Aorta (tissue), 5 donors: ENCODE data around the gene OR6C6. TPM values are rescaled to one million over a fixed set of nuclear protein-coding genes. Genes with fewer than 3 reads are reported as not detected.

Experiments
- ATAC-seq: fragments of 200-7000 bp; cut with Tn5 transposase; one replicate; pipeline ENCODE4 v1.9.1; 2022; ENCODE audit warnings: moderate library complexity; ENCODE audit not compliant: low FRiP score
- DNase-seq, 2 donors: peaks; one replicate each; pipeline ENCODE4 v3.0.0-alpha.2; 2020
- H3K27ac ChIP-seq, 2 donors: one replicate each; pipeline ENCODE4 v1.5.1; 2013; ENCODE audit warnings: low read length in 2 of 2, mild to moderate bottlenecking in 2 of 2, moderate library complexity in 2 of 2, control low read depth in 1 of 2, inconsistent platforms in 1 of 2, low read depth in 1 of 2
- H3K27me3 ChIP-seq, 2 donors: one replicate each; pipeline ENCODE4 v1.6.1; 2013; ENCODE audit warnings: control low read depth in 1 of 2, low read length in 1 of 2, mild to moderate bottlenecking in 1 of 2, moderate library complexity in 1 of 2; ENCODE audit not compliant: insufficient read depth in 2 of 2, control insufficient read depth in 1 of 2
- H3K36me3 ChIP-seq, 2 donors: one replicate each; pipeline ENCODE4 v1.6.1; 2013; ENCODE audit warnings: control low read depth in 1 of 2, low read length in 1 of 2, mild to moderate bottlenecking in 1 of 2; ENCODE audit not compliant: insufficient read depth in 2 of 2, control insufficient read depth in 1 of 2
- H3K4me1 ChIP-seq, 2 donors: one replicate each; pipeline ENCODE4 v1.6.1; 2013; ENCODE audit warnings: low read length in 2 of 2, control low read depth in 1 of 2, mild to moderate bottlenecking in 1 of 2, moderate library complexity in 1 of 2; ENCODE audit not compliant: insufficient read depth in 2 of 2, control insufficient read depth in 1 of 2
- H3K4me3 ChIP-seq, 2 donors: one replicate each; pipeline ENCODE4 v1.5.1; 2013; ENCODE audit warnings: low read length in 2 of 2, control low read depth in 1 of 2, mild to moderate bottlenecking in 1 of 2
- H3K9me3 ChIP-seq: one replicate; pipeline ENCODE4 v1.6.1; 2013; ENCODE audit warnings: mild to moderate bottlenecking, low read length; ENCODE audit not compliant: control insufficient read depth
- WGBS, 2 donors: extraction: QIAGEN DNeasy Blood & Tissue Kit; methylation state at CpG; one replicate each; pipeline ENCODE4 v1.1.7; 2013; 5-methylcytosine and 5-hydroxymethylcytosine counted together
- intact Hi-C, 2 donors: fragments of 100-400 bp; cut with DNase I; formaldehyde crosslinking; loops; one replicate each; pipeline versions ENCODE4 v1.14.2 to v1.15.0; 2022
- polyA plus RNA-seq, 2 donors: library from polyadenylated mRNA; stranded (reverse); fragments of 200-250 nt; gene quantifications; one replicate each; pipeline ENCODE4 v1.2.3, GENCODE V29; 2013
- total RNA-seq, 2 donors: library from RNA; stranded (reverse); fragmentation: NEBNext Ultra II Directional; extraction: Animal tissue kit (Norgen Biotek cat#: 25700); gene quantifications; one replicate each; pipeline ENCODE4 v1.2.1, GENCODE V29; 2021
- donor health status: healthy with polysubstance abuse.
- donor health status: Bipolar disorder and iron deficiency.
- donor health status: DM: no; HTN: no; CAD: no.
- donor health status: DM: no; HTN: no; CAD: no.
- donor health status: DM: yes; HTN: yes; CAD: no.

Gene OR6C6
- total and polyA plus RNA-seq, 4 donors, result not detected

DNA sequence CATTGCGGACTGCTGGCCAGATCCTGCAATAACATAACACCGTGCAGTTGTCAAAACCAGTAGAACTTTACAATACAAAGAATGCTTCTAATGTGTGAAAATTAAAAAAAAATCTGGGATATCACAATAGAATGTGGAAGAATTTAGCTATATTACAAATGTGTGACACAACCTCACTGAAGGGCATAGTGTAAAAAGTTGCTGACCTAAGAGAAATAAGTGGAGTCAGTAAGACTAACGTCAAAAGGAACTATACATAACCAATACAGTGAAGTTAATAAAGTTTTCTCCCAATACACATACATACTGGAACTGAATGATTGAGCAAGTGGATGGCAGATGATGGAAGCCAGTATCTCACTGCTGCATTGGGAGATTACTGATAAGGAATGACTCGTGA, 39.5 kb downstream of the OR6C6 start:
- no peaks in the 10 kb centered on the region for H3K4me1 ChIP-seq
- H3K27ac ChIP-seq, result no peak overlapping the region
- ATAC-seq, result no peak
- 91 to 92% methylated on average over 4 of the region's 4 CpGs for WGBS, 2 donors
- H3K36me3 ChIP-seq, result no peaks in the 10 kb centered on the region
- peaks cover 2% of the 10 kb centered on the region for H3K9me3 ChIP-seq
- intact Hi-C loops, result no loop called here
- no peaks in the 10 kb centered on the region for H3K27me3 ChIP-seq
- H3K4me3 ChIP-seq, result no peak overlapping the region
- DNase-seq, result no peak

DNA sequence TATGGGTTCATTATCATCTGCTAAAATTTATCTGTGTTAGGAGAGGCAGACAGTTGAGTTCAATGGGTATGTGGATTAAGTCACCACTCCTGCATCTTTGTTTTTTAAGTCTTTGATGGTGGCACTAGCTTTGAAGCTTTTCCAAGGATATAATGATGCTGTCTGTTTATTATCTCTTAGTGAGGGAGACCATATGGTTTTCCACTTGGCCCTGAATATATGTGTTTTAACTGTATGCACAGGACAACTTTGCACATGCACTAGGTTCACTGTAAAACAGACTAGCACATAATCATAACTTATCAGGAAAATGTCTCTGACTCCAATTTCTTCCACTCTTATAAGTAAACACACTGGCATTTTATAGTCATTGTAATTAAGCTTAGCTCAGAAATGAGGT, 43.1 kb downstream of the OR6C6 start:
- H3K4me1 ChIP-seq, result no peaks in the 10 kb centered on the region
- H3K36me3 ChIP-seq, result no peaks in the 10 kb centered on the region
- no peaks in the 10 kb centered on the region for H3K27me3 ChIP-seq
- H3K4me3 ChIP-seq, result no peak overlapping the region
- H3K9me3 ChIP-seq, result peaks cover 2% of the 10 kb centered on the region
- ATAC-seq (no peak), DNase-seq (no peak)
- no peak overlapping the region for H3K27ac ChIP-seq
- intact Hi-C loops, result no loop called here

DNA sequence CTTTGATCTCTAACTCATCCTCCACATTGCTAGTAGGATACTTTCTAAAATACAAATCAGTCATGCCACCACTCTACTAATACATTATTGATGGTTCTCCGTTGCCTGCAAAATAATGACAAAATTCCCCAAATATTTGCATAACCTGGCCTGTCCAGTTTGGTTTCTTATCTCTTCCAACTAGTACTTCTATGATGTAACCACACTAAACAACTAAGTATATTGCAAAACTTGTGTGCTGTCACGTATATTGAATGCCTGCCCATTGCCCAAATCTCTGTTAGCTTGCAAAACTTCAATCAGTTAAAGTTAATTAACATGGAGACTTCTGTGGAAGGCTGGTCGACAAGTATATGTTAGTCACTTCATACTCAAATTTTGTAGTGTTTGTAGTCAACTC, 45.4 kb downstream of the OR6C6 start:
- 52 to 63% methylated on average over 3 of the region's 3 CpGs for WGBS, 2 donors
- H3K36me3 ChIP-seq, result no peaks in the 10 kb centered on the region
- no peak overlapping the region for H3K27ac ChIP-seq
- intact Hi-C loops, result no loop called here
- no peak for ATAC-seq
- DNase-seq, result no peak
- no peaks in the 10 kb centered on the region for H3K27me3 ChIP-seq
- H3K9me3 ChIP-seq, result no peaks in the 10 kb centered on the region
- H3K4me1 ChIP-seq, result no peaks in the 10 kb centered on the region
- H3K4me3 ChIP-seq, result no peak overlapping the region

DNA sequence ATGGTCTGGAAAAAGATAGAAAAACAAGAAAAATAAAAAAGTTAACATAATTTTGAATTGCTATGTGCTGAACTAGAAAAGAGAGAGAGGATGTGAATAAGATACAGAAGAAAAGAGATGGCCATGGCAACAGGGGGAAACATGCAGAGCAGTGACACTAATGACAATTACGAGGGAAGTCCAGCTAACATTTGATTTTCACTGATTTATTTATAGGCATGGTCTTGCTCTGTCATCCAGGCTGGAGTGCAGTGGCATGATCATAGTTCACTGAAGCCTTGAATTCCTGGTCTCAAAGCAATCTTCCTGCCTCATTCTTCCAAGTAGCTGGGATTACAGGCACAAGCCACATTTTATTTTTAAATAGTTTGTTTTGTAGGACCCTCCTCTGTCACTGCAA, 50.2 kb downstream of the OR6C6 start:
- no peaks in the 10 kb centered on the region for H3K36me3 ChIP-seq
- no peaks in the 10 kb centered on the region for H3K4me1 ChIP-seq
- ATAC-seq, result no peak
- no peak overlapping the region for H3K4me3 ChIP-seq
- H3K27me3 ChIP-seq, result no peaks in the 10 kb centered on the region
- intact Hi-C loops, result no loop called here
- H3K9me3 ChIP-seq, result no peaks in the 10 kb centered on the region
- 42 to 52% methylated on average over 1 of the region's 1 CpG for WGBS, 2 donors
- no peak overlapping the region for H3K27ac ChIP-seq
- DNase-seq, result no peak

DNA sequence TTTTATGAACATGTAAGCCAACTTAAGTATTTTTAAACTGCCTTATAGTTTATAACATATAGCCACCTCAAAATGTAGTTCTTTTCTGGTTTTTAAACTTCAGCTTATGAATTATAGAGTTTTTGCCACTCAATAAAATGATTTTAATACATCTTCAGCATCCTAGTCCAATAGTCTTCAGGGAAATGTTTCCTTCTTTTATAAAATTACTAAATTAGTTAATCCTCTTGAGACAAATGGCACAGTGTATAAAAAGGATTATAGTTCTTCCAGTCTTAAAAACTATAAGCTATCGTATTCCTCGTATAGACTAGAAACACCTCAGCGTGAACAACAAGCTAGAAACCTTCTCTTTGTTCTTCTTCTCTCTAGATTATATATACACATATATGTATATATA, 52.1 kb downstream of the OR6C6 start, which contains the start of gene OR6C74:
Gene OR6C74 (plus strand): TSS at position 301 of the 400 bp plus-strand sequence. CDS start 2,679 bp downstream, outside the sequence.
- 91 to 93% methylated on average over 3 of the region's 3 CpGs for WGBS, 2 donors
- H3K4me3 ChIP-seq, result no peak within 1 kb of the TSS
- DNase-seq (no peak), ATAC-seq (no peak)
- H3K4me1 ChIP-seq, result no peaks in the 10 kb centered on the region
- H3K27ac ChIP-seq, result no peak within 1 kb of the TSS
- no peaks in the 10 kb centered on the region for H3K36me3 ChIP-seq
- no peaks in the 10 kb centered on the region for H3K27me3 ChIP-seq
- intact Hi-C loops, result no loop called here
- H3K9me3 ChIP-seq, result no peaks in the 10 kb centered on the region

Other genes starting within 250 kb of the OR6C6 start
- not detected for gene OR9K2, start 170.2 kb downstream of the OR6C6 start, total RNA-seq
- not detected for gene OR9K2, start 170.2 kb downstream of the OR6C6 start, polyA plus RNA-seq
- not detected for gene OR10A7, start 75.5 kb downstream of the OR6C6 start, total RNA-seq
- gene OR10A7, start 75.5 kb downstream of the OR6C6 start, polyA plus RNA-seq, result not detected
- gene OR6C74, start 52.0 kb downstream of the OR6C6 start, total RNA-seq, result not detected
- not detected for gene OR6C74, start 52.0 kb downstream of the OR6C6 start, polyA plus RNA-seq
- not detected for gene OR6C1, start 17.8 kb upstream of the OR6C6 start, total RNA-seq
- gene OR6C1, start 17.8 kb upstream of the OR6C6 start, polyA plus RNA-seq, result not detected
- gene OR6C3, start 34.2 kb upstream of the OR6C6 start, total RNA-seq, result not detected
- not detected for gene OR6C3, start 34.2 kb upstream of the OR6C6 start, polyA plus RNA-seq
- not detected for gene OR6C75, start 66.4 kb upstream of the OR6C6 start, total RNA-seq
- not detected for gene OR6C75, start 66.4 kb upstream of the OR6C6 start, polyA plus RNA-seq
- not detected for gene OR6C65, start 104.0 kb upstream of the OR6C6 start, total RNA-seq
- gene OR6C65, start 104.0 kb upstream of the OR6C6 start, polyA plus RNA-seq, result not detected
- gene OR6C76, start 129.7 kb upstream of the OR6C6 start, total RNA-seq, result not detected
- not detected for gene OR6C76, start 129.7 kb upstream of the OR6C6 start, polyA plus RNA-seq
- not detected for gene OR6C2, start 147.5 kb upstream of the OR6C6 start, total RNA-seq
- not detected for gene OR6C2, start 147.5 kb upstream of the OR6C6 start, polyA plus RNA-seq
- gene OR6C70, start 173.6 kb upstream of the OR6C6 start, total RNA-seq, result not detected
- gene OR6C70, start 173.6 kb upstream of the OR6C6 start, polyA plus RNA-seq, result not detected
- not detected for gene OR6C68, start 195.8 kb upstream of the OR6C6 start, total RNA-seq
- not detected for gene OR6C68, start 195.8 kb upstream of the OR6C6 start, polyA plus RNA-seq